Erythroblast (primary cell): ENCODE results near the gene FMC1.
A peak's percentile ranks its signal among the peaks of the same experiment; 100 is the strongest.

Experiments
- GATA1 ChIP-seq: IDR thresholded peaks from 2 replicates; pipeline ENCODE4 v1.6.1; 2011; ENCODE audit warnings: low read depth, mild to moderate bottlenecking, control low read depth, low read length, moderate library complexity
- POLR2A ChIP-seq: IDR thresholded peaks from 2 replicates; pipeline ENCODE4 v1.6.1; 2011; ENCODE audit warnings: mild to moderate bottlenecking, low read length

DNA sequence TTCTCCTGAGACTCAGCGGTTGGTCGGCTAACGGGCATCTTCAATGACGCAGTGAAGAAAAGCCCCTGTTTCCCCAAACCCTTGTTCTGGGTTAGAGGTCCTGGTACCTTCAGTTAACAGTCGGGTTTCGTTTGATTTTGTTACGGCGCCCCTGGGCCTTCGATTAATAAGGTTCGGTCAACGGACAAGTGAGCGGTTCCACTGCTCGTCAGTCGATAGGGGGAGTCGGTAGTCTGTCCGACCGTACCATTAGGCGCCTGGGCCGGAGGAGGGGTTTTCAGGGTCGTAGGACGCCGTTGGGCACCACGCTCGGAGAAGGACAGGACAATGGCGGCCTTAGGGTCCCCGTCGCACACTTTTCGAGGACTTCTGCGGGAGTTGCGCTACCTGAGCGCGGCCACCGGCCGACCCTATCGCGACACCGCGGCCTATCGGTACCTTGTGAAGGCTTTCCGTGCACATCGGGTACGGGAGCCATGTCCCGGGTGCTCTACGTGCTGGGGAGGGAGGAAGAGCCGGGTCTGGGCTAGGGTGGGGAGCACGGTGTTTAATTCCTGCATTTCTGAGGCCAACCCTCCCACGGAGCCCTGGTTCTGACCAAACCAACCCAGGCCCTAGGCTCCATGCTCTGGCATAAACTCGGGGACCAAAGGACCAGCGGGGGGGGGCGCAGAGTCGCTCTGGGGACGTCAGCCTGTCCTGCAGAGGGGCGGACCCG lies at the start of gene FMC1:
- TF ChIP-seq POLR2A (peak; percentile 95), GATA1 (no peak)
